Astrocyte (in vitro differentiated cells and primary cell): ENCODE results near the gene ZFYVE28. TPM values are rescaled to one million over a fixed set of nuclear protein-coding genes. Genes with fewer than 3 reads are reported as not detected.

ENCODE experiments used
- DNase-seq: peaks from one replicate; pipeline ENCODE4 v3.0.0-alpha.2; 2010; ENCODE audit warnings: low read depth
- FAIRE-seq: peaks from 2 replicates; lab custom pipeline; 2011; peaks lifted over from hg19 to GRCh38; lab: Jason Lieb, UNC
- H2AFZ ChIP-seq: 2 replicates; pipeline ENCODE4 v1.6.0; 2012; ENCODE audit warnings: low read depth, low read length, inconsistent platforms
- H3K27ac ChIP-seq: 2 replicates; pipeline ENCODE4 v1.5.1; 2011; ENCODE audit warnings: low read depth, low read length, inconsistent platforms
- H3K27me3 ChIP-seq: 2 replicates; pipeline ENCODE4 v1.6.0; 2011; ENCODE audit warnings: low read length, inconsistent platforms; ENCODE audit not compliant: insufficient read depth
- H3K36me3 ChIP-seq: 2 replicates; pipeline ENCODE4 v1.5.1; 2011; ENCODE audit warnings: low read length, inconsistent platforms; ENCODE audit not compliant: insufficient read depth
- H3K4me1 ChIP-seq: 2 replicates; pipeline ENCODE4 v1.5.1; 2011; ENCODE audit warnings: low read length, inconsistent platforms; ENCODE audit not compliant: insufficient read depth
- H3K4me2 ChIP-seq: 2 replicates; pipeline ENCODE4 v1.6.0; 2012; ENCODE audit warnings: low read length, inconsistent platforms
- H3K4me3 ChIP-seq: 2 replicates; pipeline ENCODE4 v1.5.1; 2011; ENCODE audit warnings: low read depth, mild to moderate bottlenecking, low read length, inconsistent platforms; ENCODE audit not compliant: insufficient read depth
- H3K79me2 ChIP-seq: 2 replicates; pipeline ENCODE4 v1.6.0; 2012; ENCODE audit warnings: mild to moderate bottlenecking, low read length, inconsistent platforms; ENCODE audit not compliant: insufficient read depth
- H3K9ac ChIP-seq: 2 replicates; pipeline ENCODE4 v1.6.0; 2012; ENCODE audit warnings: mild to moderate bottlenecking, low read length, inconsistent platforms
- H3K9me3 ChIP-seq: 2 replicates; pipeline ENCODE4 v1.5.1; 2012; ENCODE audit warnings: low read depth, mild to moderate bottlenecking, low read length, inconsistent platforms; ENCODE audit not compliant: insufficient read depth
- H4K20me1 ChIP-seq: 2 replicates; pipeline ENCODE4 v1.6.0; 2012; ENCODE audit warnings: low read length, inconsistent platforms; ENCODE audit not compliant: insufficient read depth
- H3K27ac Mint-ChIP-seq: one replicate; pipeline ENCODE4 v1.8.0; 2021; ENCODE audit warnings: mild to moderate bottlenecking, mixed read lengths; ENCODE audit not compliant: unreplicated experiment
- H3K27me3 Mint-ChIP-seq: one replicate; pipeline ENCODE4 v1.8.0; 2021; ENCODE audit warnings: low read depth, mixed read lengths; ENCODE audit not compliant: unreplicated experiment
- H3K36me3 Mint-ChIP-seq: one replicate; pipeline ENCODE4 v1.8.0; 2021; ENCODE audit warnings: low read depth, mixed read lengths; ENCODE audit not compliant: unreplicated experiment
- H3K4me1 Mint-ChIP-seq: one replicate; pipeline ENCODE4 v1.8.0; 2021; ENCODE audit warnings: low read depth, mixed read lengths; ENCODE audit not compliant: unreplicated experiment
- H3K4me3 Mint-ChIP-seq: one replicate; pipeline ENCODE4 v1.8.0; 2021; ENCODE audit warnings: mild to moderate bottlenecking, moderate library complexity, mixed read lengths; ENCODE audit not compliant: unreplicated experiment
- H3K9me3 Mint-ChIP-seq: one replicate; pipeline ENCODE4 v1.8.0; 2021; ENCODE audit warnings: mild to moderate bottlenecking, mixed read lengths; ENCODE audit not compliant: unreplicated experiment
- EZH2 ChIP-seq: IDR thresholded peaks from 2 replicates; pipeline ENCODE4 v1.6.1; 2012; ENCODE audit warnings: mild to moderate bottlenecking, low read length, inconsistent platforms; ENCODE audit not compliant: insufficient read depth
- total RNA-seq: library from RNA; stranded (reverse); gene quantifications from 2 replicates; pipeline ENCODE4 v1.2.1, GENCODE V29; 2021
- TF ChIP-seq, protein P1 (sequence below): IDR thresholded peaks from 2 replicates; pipeline ENCODE4 v1.5.1; 2011; ENCODE audit warnings: low read depth, mild to moderate bottlenecking, inconsistent platforms, low read length, moderate library complexity; ENCODE audit not compliant: insufficient read depth

ZFYVE28 gene
- total RNA-seq, 1 donor from 2014 or later = 0.68 TPM

DNA sequence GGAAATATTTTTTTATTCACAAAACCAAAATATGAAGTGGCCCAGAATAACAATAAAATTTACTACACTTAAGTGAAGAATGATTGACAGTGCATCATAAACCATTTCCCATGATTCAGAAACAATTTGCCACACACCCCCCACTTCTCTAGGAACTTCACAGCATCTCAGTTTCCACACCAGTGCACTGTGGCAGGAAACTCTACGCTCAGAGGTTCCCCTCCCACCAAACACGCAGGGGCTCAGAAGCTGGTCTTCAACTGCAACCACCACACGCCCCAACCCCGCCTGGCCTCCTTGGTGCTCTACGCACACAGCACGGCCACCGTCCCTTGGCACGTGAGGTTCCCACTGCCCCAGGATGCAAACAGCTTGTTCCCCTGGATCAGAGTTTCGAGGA is 63.7 kb downstream of the ZFYVE28 start:
- no peak for TF ChIP-seq EZH2
- TF ChIP-seq, protein P1, sequence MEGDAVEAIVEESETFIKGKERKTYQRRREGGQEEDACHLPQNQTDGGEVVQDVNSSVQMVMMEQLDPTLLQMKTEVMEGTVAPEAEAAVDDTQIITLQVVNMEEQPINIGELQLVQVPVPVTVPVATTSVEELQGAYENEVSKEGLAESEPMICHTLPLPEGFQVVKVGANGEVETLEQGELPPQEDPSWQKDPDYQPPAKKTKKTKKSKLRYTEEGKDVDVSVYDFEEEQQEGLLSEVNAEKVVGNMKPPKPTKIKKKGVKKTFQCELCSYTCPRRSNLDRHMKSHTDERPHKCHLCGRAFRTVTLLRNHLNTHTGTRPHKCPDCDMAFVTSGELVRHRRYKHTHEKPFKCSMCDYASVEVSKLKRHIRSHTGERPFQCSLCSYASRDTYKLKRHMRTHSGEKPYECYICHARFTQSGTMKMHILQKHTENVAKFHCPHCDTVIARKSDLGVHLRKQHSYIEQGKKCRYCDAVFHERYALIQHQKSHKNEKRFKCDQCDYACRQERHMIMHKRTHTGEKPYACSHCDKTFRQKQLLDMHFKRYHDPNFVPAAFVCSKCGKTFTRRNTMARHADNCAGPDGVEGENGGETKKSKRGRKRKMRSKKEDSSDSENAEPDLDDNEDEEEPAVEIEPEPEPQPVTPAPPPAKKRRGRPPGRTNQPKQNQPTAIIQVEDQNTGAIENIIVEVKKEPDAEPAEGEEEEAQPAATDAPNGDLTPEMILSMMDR = no peak
- Histone ChIP-seq H3K9ac (no peak overlapping the region), H3K4me2 (no peak overlapping the region), H3K9me3 (no peaks in the 10 kb centered on the region), H3K4me3 (no peak overlapping the region), H4K20me1 (no peaks in the 10 kb centered on the region), H3K36me3 (no peaks in the 10 kb centered on the region), H3K4me1 (no peaks in the 10 kb centered on the region), H2AFZ (no peak overlapping the region), H3K27ac (no peak overlapping the region), H3K27me3 (peaks cover 6% of the 10 kb centered on the region), H3K79me2 (no peaks in the 10 kb centered on the region)
- FAIRE-seq (no peak), DNase-seq (no peak)
- Mint-ChIP-seq H3K4me1 (no peaks in the 10 kb centered on the region), H3K27ac (no peak overlapping the region), H3K4me3 (no peak overlapping the region), H3K9me3 (peaks cover 2% of the 10 kb centered on the region), H3K36me3 (peaks cover 3% of the 10 kb centered on the region), H3K27me3 (peaks cover 29% of the 10 kb centered on the region)

DNA sequence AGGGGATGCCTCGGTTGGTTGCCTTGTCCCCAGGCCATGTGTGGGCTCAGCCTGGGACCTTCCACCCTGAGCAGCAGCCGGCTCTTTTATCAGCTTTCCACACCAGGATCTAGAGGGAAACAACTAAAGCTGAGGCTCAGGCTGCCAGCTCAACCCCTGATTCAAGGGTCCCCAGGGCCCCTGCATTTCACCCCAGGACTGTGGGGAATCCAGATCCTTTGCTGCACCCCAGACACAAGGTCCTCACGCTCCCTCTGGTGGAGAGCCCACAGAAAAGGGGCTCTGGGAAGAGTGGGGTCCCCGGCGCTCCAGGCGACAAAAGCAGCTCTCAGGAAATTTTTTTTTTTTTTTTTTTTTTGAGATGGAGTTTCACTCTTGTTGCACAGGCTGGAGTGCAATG is 64.3 kb downstream of the ZFYVE28 start:
- Histone ChIP-seq H3K27ac (no peak overlapping the region), H3K4me2 (no peak overlapping the region), H4K20me1 (no peaks in the 10 kb centered on the region), H3K36me3 (no peaks in the 10 kb centered on the region), H3K27me3 (peaks cover 3% of the 10 kb centered on the region), H3K9me3 (no peaks in the 10 kb centered on the region), H3K4me1 (no peaks in the 10 kb centered on the region), H3K9ac (no peak overlapping the region), H3K79me2 (no peaks in the 10 kb centered on the region), H3K4me3 (no peak overlapping the region), H2AFZ (no peak overlapping the region)
- TF ChIP-seq, protein P1 = no peak
- no peak for TF ChIP-seq EZH2
- peaks cover 2% of the 10 kb centered on the region for H3K9me3 Mint-ChIP-seq
- peaks cover 30% of the 10 kb centered on the region for H3K27me3 Mint-ChIP-seq
- H3K4me1 Mint-ChIP-seq = no peaks in the 10 kb centered on the region
- no peak overlapping the region for H3K4me3 Mint-ChIP-seq
- FAIRE-seq = no peak
- no peak overlapping the region for H3K27ac Mint-ChIP-seq
- DNase-seq = no peak
- H3K36me3 Mint-ChIP-seq = peaks cover 3% of the 10 kb centered on the region

DNA sequence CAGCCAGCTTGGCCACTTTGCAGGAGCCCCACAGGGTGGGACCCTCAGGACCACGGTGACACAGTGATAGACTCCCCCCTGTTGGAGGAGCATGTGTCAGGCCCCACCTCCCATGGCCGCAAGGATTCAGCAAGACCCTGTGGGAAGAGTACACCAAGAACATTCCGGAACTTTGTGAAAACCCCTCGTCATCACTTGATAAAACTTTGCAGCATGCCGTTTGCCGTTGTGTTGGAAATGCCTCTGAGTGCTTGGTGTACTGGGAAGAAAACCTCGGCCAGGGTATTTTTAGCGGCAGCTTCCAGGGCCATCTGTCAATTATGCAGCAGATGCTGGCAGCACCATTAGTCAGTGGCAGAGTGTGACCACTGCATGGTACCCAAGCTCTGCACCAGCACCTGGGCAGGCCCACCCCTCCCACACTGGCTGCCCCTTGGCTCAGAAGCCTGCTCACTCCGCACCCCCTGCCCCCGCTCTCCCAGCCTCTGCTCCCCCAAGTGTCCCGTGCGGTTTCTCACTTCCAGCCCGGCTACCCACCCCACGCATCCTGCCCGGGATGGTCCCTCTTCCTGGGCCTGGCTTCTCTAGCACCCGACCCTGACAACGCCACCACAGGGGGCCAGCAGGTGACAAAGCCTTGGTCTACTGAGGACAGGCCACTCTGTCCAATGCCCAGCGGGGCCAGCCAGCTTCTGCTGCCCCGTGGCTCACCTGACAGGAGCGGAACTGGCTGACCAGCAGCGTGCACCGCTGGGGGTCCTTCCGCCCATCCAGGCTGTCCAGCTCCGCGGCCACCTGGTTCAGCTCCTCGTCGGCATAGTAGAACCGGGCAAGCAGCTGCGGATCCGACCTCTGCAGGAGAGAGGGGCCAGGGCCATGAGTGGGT is 65.0 kb downstream of the ZFYVE28 start:
- Histone ChIP-seq H2AFZ (no peak overlapping the region), H3K4me1 (no peaks in the 10 kb centered on the region), H3K36me3 (no peaks in the 10 kb centered on the region), H3K9ac (no peak overlapping the region), H3K27ac (no peak overlapping the region), H3K79me2 (no peaks in the 10 kb centered on the region), H4K20me1 (no peaks in the 10 kb centered on the region), H3K27me3 (peaks cover 3% of the 10 kb centered on the region), H3K4me3 (no peak overlapping the region), H3K4me2 (no peak overlapping the region), H3K9me3 (no peaks in the 10 kb centered on the region)
- Mint-ChIP-seq H3K27ac (no peak overlapping the region), H3K4me1 (no peaks in the 10 kb centered on the region), H3K27me3 (peaks cover 30% of the 10 kb centered on the region), H3K9me3 (peaks cover 2% of the 10 kb centered on the region), H3K36me3 (peaks cover 3% of the 10 kb centered on the region), H3K4me3 (no peak overlapping the region)
- TF ChIP-seq EZH2 = no peak
- TF ChIP-seq, protein P1 = no peak
- no peak for FAIRE-seq
- DNase-seq = no peak
